HG02938 (cell line): ENCODE results near the gene CTCF.

Experiments
- ATAC-seq: cut with Tn5 transposase; IDR thresholded peaks from one replicate; pipeline ENCODE4 v1.9.1; 2021; ENCODE audit warnings: mild to moderate bottlenecking, moderate library complexity; ENCODE audit not compliant: unreplicated experiment

Gene CTCF

DNA sequence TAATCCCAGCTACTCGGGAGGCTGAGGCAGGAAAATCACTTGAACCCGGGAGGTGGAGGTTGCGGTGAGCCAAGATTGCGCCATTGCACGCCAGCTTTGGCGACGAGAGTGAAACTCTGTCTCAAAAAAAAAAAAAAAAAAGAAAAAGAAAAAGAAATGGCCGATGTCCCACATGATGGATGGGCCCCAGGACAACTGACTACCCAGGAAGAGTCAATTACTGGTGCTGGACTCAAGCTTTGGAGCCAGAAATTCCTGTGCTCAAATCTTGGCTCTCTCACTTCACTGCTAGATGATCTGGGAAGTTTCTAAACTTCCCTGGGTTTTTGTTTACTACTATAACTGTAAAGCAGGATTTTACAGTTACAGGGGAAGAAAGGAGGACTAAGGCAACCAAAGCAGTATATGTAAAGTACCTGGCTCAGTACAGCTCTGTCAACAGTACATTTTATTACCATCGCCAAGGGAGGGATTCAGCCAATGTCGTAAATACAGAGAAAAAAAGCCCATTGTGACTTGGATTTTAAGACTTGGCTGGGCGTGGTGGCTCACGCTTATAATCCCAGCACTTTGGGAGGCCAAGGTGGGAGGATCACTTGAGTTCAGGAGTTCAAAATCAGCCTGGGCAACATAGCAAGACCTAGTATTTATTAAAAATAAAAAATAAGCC is 116.2 kb downstream of the CTCF start:
- no peak for ATAC-seq

DNA sequence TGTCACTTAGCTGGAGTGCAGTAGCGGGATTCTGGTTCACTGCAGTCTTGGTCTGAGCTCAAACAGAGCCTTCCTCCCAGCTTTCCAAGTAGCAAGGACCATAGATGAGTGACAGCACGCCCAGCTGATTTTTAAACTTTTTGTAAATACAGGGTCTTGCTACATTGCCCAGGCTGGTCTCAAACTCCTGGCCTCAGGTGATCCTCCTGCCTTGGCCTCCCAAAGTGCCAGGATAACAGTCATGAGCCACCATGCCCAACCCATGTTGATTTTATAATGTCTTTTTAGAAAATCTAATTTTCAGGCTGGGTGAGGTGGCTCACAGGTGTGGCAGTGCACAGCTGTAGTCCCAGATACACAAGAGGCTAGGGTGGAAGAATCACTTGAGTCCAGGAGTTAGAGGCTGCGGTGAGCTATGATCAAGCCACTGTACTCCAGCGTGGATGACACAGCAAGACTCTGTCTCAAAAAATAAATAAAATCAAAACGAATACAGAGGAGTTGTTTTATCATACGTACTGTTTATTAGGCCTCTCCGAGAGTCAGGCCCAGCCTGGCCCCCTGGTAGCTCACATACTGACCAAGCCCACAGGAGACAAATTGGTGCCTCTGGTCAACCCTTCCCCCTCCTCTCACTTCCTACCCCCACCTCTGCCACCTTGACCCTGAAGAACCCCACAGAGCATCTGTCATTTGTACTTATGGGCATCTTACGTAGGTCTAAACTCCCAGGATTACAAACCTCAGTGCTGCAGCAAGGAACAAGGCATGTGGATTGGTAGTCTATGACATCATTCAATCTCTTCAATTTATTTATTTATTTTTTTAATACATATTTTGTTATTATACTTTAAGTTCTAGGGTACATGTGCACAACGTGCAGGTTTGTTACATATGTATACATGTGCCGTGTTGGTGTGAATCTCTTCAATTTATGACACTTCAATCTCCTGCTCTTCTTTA is 117.9 kb downstream of the CTCF start:
- ATAC-seq = no peak

DNA sequence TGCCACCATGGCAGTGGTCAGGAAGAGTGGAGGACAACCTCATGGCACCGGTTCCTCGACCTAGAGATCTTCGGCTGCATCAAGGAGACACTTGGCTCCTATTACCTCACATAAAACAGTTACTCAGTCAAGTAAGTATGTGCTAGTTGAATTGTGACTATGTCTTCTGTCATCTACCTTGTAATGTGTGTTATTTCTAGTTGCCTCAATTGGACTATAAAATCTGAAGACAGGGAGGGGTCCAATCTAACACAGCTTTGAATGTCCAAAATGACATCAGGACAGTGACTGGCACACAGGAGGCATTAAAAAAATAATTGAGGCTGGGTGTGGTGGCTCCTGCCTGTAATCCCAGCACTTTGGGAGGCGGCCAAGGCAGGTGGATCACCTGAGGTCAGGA is 121.4 kb downstream of the CTCF start:
- ATAC-seq = no peak

DNA sequence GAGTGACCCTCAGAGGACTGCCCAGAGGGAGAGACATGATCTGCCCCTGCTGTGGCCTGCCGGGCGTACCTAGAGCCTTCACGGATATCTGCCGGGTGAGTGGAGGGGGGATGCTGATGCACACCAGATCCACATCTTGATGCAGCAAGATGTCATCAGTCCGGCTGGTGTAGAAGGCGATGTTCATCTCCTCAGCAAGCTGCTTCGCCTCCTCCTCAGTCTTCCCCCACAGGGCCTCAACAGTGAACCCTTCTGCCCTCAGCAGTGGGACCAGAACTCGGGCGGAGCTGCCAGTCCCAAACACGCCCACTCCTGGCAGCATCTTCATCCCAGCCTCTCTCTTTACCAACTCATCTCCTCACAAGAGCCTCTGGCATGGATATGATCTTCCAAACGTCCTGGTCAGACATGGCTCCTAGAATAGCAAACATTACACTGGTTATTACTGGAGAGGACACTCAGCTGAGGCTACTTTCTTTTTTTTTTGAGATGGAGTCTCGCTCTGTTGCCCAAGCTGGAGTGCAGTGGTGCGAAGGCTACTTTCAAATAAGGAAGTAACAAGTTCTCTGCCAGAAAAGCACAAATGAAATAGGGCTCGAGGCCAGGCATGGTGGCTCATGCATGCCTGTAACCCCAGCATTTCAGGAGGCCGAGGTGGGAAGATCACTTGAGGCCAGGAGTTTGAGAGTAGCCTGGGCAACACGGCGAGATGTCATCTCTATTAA is 123.2 kb downstream of the CTCF start:
- no peak for ATAC-seq
